ENCODE data around the gene C1QTNF8.

DNA sequence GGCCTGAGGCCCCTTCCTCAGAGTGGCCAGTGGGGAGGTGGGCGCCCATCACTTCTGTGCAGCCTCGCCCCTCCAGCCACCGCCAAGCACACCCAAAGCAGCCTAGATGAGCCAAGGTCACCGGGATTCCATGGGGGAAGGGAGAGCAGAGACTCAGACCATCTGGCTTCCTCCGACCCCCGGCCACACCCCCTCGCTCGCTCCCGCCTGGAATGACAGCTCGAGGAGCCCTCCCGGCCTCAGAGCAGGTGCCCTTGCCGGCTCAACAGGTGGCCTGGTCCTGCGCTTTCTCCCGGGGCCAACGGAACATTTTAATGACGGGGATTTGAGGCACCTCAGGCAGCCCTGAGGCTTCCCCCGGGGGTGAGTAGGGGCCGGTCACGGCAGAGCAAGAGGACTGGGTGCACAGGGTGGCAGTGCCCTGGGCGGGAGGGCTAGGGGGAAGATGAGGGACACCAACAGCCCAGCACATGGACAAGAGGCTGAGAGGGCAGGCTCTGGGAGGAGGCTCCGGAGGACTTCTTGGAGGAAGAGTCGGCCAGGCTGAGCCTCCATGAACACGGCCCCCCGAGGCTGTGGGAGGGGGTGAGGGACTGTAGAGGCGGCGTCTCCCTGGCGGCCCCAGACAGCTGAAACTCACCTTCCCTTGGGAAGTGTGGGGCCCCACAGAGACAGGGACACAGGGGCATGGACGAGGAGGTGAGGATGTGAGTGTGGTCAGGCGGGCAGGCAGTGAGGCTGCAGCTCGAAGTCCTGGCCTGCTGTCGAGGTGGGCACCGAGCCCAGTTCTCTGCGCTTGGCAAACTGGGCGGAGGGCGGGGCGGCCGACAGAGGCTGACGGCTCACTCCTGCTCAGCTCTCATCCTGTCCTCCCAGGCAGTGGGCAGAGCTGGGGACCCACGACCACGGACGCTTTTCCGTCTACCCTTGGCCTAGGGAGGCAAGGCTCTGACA is 12.5 kb upstream of the C1QTNF8 start:
- TF ChIP-seq, protein P1, sequence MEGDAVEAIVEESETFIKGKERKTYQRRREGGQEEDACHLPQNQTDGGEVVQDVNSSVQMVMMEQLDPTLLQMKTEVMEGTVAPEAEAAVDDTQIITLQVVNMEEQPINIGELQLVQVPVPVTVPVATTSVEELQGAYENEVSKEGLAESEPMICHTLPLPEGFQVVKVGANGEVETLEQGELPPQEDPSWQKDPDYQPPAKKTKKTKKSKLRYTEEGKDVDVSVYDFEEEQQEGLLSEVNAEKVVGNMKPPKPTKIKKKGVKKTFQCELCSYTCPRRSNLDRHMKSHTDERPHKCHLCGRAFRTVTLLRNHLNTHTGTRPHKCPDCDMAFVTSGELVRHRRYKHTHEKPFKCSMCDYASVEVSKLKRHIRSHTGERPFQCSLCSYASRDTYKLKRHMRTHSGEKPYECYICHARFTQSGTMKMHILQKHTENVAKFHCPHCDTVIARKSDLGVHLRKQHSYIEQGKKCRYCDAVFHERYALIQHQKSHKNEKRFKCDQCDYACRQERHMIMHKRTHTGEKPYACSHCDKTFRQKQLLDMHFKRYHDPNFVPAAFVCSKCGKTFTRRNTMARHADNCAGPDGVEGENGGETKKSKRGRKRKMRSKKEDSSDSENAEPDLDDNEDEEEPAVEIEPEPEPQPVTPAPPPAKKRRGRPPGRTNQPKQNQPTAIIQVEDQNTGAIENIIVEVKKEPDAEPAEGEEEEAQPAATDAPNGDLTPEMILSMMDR (IDR thresholded peaks at IDR 0.05; ENCODE audit: low read depth, low read length), result no peak
- TF ChIP-seq EZH2phosphoT487 (IDR thresholded peaks at IDR 0.05; ENCODE audit: low read depth), result no peak

All from OCI-LY3 (cell line).